Measurements from ENCODE around the gene PIAS2.
"Not testable (repeated sequence)": the region's sequence is repeated elsewhere in the genome, so short reads cannot be mapped to it uniquely, and the experiment has no call there.

Gene PIAS2

GRCh38 chr18:46899274-46899948 is 17.9 kb downstream of the PIAS2 start:
- no peak for FAIRE-seq

DNA sequence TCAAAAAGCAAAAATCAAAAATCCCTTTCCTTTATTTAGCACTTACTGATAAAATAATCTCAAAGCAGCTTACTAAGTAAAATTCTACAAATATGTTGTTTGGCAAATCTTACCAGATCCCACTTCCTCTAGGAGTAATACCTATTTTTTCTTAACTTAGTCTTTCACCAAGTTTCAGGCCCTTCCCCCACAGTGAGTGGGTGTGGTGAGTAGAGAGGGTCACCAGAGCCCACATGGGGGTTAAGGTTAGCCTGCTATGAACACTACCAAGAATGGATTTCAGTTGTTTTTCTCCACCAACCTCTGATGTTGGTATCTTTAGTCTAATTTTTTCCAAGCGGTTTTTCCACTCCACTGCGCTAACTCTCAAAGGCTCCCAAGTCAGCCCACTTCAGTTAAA is 23.2 kb downstream of the PIAS2 start:
- no peak for FAIRE-seq

DNA sequence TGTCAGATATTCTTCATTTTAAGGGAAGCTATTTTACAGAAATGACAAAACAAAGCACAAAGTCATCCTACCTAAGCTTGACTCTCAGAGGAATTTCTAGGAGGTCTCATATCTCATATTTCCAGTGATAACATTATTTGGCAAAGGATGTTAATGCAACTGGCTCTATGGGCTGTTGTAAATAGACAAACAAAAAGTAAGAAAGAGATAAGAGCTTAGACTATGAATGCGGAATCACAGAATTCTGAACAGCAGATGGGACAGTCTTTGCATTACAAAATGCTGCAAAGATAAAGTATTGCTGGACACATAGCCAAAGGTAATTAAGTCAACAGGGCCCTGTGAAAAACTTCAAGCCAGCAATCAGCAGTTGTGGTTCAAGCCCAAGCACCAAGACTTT is 23.9 kb downstream of the PIAS2 start:
- no peak for FAIRE-seq

- FAIRE-seq, result no peak
Observed at GRCh38 chr18:46892842-46893241, 24.5 kb downstream of the PIAS2 start.

DNA sequence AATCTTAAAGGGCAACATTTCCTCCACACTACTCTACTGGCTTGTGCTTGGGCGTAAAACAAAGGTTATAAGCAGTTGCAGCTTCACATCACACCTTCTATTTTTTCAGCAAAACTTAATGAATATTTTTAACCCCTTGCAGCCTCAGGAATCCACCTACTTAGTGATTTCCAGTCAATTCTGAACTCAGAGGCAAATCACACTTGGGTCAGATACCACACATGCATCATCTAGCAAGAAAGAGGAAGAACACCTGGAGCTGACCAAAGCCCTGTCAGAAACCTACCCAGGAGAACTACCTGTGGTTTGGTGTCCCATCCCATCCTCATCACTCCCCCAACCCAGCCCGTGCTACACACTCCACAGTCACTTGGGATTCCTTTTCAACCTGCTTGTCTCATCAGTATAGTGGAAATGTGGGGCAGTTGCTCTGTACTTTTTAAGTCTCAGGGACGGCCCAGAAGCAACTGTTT is 25.5 kb downstream of the PIAS2 start:
- no peak for FAIRE-seq

DNA sequence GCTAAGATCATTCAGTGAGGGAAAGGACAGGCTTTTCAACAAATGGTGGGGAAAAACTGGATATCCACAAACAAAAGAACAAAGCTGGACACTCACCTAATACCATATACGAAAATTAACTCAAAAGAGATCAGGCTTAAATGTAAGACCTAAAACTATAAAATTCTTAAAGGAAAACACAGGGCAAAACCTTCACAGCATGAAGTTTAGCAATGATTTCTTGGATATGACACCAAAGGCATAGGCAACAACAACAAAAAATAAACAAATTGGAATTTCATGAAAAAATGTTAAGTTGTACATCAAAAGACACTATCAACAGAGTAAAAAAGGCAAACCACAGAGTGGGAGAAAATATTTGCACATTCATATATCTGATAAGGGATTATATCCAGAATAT is 28.3 kb downstream of the PIAS2 start:
- no peak for FAIRE-seq

DNA sequence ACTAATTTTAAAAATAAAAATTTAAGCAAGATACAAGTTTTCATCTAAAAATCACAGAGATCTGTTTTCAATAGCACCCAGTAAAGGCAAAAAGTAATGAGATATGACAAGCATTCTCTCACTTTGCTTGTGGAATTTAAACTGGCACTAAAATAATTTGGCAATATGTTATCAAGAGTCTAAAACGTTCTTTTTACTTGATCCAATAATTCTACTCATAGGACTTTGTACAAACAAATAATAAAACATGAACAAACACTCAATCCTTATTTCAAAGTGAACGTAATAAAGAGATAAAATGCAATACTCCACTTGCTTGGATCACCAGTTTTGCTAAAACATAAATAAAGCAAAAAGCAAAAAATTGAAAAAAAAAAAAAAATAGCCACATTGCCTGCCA is 30.4 kb downstream of the PIAS2 start:
- FAIRE-seq, result no peak

GRCh38 chr18:46883180-46883579 is 34.1 kb downstream of the PIAS2 start:
- no peak for FAIRE-seq

- no peak for FAIRE-seq
Observed at GRCh38 chr18:46877329-46877987, 39.8 kb downstream of the PIAS2 start.

DNA sequence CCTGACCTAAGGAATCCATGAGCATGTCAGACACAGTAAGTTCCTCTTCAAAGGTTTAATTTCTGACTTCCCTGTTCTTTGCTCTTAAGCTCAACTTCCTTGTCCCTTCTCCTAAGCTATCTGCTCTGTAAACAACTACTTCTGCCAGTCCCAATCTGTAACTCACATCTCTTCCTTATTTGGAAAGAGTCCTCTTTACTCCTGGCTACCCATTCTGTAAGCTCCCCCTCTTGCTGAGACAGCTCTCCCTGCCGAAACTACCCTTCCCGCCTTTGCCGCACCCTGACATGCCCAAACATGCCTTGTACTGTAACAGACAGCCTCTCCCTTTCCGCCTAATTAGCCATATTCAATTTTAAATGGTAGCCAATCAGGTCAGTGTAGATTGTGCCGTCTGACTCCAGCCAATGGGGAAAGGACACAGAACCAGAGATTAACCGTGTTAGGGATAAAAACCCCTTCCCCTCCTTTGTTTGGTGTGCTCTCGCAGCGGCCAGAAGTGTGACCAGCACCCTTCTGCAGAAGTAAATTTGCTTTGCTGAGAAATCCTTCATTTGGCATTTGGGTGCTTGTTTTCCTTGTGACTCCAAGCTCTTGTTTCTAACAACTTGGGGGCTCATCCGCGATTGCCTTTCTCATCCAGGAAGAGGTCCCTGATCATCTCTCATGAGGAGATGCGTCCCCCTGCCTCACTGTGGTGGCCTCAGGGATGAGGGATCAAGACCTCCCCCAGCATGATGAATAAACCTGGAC is 49.0 kb downstream of the PIAS2 start:
- no peak for FAIRE-seq

- no peak for FAIRE-seq
Observed at GRCh38 chr18:46867367-46868143, 49.8 kb downstream of the PIAS2 start.

- no peak for FAIRE-seq
Observed at GRCh38 chr18:46866523-46866922, 50.8 kb downstream of the PIAS2 start.

GRCh38 chr18:46865245-46865644 is 52.1 kb downstream of the PIAS2 start:
- FAIRE-seq, result not testable (repeated sequence)

- no peak for FAIRE-seq
Observed at GRCh38 chr18:46859855-46860254, 57.5 kb downstream of the PIAS2 start.

- FAIRE-seq, result no peak
Observed at GRCh38 chr18:46858290-46858689, 59.0 kb downstream of the PIAS2 start.

GRCh38 chr18:46856973-46857372 is 60.3 kb downstream of the PIAS2 start:
- no peak for FAIRE-seq

DNA sequence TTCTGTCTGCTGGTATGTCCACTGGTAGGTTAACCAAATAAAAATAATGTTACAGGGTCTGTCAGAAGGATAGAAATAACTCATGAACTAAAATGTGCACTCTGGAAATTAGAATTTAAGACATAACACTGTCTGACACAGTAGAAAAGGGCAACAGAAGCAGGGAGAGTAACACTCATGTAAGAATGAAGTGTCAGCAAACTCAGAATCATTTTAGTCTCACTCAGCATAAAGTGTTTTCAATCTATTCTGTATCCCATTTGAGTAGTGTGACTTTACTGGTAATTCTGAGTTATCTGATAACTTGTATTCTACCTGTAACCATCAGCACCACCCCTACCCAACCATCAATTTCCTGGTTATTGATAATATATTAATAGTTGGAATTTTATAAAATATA is 68.3 kb downstream of the PIAS2 start:
- FAIRE-seq, result no peak

DNA sequence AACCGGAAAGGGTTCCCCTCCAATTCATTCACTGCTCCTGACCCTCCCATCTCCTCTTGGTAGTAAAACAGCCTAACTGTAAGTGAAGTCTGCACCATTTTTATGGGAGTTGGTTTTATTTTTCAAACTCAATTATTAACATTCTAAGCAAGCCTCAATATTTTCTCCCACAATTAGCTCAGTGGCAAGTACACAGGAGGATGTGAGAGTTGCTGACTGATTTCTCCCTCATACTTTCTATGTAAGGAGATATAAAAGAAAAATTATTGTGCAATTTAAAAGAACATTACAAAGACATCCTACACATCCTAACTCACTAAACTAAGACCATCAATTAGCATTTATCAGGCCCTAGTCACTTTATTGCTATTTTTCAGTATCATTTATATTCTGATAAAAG is 73.9 kb downstream of the PIAS2 start:
- FAIRE-seq, result no peak

DNA sequence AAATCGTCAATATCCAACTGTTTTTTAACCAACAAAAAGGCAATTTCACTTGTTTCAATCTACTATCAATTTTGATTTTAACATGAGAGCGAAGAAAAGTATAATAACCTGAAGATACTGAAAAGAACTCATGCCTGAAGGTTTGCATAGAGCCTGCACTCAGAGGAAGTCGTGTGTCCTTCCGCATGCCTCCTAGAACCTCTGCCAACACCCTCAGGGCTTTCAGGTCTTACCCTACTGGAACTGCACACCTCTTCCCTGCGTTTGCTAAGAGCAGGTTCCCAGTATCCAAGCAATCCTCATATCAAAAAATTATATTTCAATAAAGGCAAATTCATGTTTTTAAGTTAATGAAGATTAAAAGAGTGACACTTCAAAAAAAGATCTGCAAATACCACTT is 74.7 kb downstream of the PIAS2 start:
- FAIRE-seq, result no peak

GRCh38 chr18:46833899-46834298 is 83.4 kb downstream of the PIAS2 start:
- FAIRE-seq, result no peak

GRCh38 chr18:46832849-46833248 is 84.5 kb downstream of the PIAS2 start:
- FAIRE-seq, result no peak

GRCh38 chr18:46832422-46832821 is 84.9 kb downstream of the PIAS2 start:
- not testable (repeated sequence) for FAIRE-seq

DNA sequence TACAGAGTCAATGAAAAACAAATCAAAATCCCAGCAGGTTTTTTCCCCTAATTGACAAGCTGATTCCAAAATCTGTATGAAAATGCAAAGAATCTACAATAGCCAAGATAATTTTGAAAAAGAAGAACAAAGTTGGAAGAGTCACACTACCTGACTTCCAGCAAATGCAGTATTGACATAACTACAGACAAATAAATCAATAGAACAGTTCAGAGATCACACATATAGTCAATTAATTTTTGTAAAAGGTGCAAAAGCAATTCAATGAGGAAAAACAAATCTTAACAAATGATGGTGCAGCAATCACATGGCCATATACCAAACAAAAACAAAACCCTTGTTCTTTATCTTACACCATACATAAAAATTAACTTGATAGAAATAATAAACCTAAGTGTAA is 85.9 kb downstream of the PIAS2 start:
- FAIRE-seq, result no peak

Data from endometrium (tissue), 2 donors.